GM21526 (cell line): ENCODE results near the gene P2RX1.

Source experiments
- ATAC-seq: cut with Tn5 transposase; IDR thresholded peaks from one replicate; pipeline ENCODE4 v1.9.1; 2021; ENCODE audit warnings: moderate library complexity; ENCODE audit not compliant: unreplicated experiment, low FRiP score

P2RX1 gene

DNA sequence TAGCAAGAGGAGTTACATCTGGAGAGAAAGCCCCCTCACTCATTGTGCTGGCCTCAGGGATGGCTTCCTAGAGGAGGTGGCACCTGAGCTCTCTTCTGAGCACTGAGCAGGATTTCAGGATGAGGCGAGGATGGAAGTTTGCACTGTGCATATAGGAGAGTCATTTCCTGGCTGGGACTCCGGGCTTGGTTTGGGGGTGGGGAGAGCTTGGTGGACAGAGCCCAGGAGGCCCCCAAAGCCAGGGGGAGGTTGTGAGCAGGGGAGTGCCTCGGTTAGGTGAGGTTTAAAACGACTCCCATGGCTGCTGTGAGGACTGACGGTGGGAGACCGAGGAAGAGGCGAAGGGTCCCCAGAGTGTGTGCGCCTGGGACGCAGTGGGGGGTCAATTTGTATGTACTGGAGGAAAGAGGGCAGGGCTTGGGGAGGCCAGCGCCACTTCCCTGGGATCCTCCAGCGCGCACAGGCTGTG lies 24.6 kb downstream of the P2RX1 start:
- ATAC-seq = no peak

GRCh38 chr17:3890878-3891219 lies 25.4 kb downstream of the P2RX1 start:
- no peak for ATAC-seq

DNA sequence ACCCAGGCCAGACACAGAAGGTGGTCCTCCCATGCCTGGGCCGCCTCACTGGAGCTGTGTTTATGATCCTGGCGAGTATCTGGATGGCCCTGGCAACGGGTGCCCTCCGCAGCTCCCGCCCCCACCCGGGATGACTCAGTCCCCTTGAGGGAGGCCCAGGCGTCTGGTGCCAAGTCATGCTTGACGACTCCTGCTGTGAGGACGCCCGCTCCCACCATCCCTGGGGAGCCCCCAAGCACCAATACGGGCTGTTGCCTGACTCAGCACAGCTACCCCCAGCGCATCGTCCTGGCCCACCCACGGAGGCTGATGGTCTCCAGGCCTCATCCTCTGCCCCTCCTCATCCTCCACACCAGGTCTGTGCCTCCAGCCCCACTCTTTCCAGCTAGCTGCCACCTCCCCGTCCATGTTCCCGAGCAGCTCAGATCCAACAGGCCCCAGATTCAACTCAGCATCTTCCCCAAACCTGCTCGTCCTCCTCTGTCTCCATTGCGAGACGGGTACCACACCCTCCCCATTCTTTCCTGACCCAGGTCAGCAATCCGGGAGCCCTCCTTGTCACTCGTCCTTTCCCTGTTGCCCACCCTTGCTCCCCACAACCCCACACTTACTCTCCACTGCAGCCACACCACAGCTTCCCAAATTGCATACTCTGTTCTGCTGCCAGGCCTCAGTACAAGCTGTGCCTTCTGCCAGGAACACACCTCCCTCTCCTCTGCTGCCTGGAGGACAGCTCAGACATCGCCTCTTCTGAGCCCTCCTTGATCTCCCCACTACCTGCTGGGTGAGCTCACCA lies 26.0 kb downstream of the P2RX1 start:
- ATAC-seq = no peak

DNA sequence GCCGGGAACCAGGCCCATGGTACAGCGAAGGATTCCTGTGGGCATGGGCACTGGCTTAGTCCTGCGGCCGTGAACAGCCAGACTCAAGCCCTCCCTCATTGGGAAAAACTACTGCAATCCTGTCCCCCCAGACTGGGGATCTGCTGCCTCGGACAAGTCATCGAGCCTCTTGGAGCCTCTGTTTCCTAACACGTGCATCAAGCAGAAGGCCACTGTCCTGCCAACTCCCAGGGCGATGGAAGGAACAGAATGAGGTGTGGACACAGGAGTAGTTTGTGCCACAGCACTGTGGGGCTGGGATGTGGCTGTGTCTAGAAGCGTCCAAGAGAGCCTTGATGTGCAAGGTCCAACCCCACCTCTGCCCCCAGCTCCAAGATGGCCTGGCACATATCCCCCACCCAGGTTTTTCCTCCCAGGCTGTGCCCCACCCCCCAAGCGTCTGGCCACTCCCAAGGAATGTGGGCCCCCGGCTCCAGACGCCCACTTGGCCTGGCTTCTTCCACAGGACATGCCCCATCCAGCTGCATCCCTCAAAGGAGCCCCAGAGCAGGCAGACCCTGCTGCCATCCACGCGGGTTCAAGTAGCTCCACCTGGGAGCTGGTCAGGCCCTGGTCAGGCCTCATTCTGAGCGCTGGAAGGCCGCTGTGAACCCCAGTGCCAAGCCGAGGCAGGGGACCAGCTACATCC lies 26.8 kb downstream of the P2RX1 start:
- ATAC-seq = no peak

DNA sequence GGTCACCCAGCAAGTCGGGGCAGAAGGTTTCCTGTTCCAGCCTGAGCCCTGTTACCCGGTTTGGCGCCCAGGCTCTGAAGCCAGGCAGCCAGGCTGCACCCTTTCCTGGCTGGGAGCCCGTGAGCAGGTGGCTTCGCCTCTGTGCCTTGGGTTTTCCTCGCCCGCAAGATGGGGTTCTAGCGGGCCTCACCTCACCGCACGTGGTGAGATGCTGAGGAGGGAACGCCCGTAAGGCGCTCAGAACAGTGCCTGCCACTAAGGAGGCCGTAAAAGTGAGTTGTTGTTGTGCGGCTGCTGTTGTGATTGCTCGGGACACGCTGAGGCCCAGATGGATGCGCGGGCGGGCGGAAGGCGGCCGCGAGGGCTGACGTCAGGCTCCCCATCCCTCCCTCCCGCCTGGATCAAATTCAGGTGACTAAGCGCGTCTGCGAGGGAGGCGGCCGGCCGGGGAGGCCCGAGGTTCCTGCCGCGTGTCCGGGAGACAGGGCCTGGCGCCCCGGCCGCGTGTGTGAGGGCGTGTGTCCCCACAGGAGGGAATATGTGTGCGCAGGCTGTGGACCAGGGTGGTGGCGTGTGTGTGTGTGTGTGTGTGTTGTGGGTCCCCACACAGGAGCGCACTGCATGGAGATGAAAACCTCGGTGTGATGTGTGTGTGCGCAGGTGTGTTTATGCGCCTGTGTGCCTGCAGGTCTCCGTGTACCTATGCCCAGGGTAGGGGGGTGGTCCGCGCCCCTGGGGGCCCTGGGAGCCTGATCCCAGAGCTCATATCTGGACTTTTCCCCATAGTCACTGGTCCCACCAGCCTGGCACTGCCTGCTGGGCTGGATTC lies 27.7 kb downstream of the P2RX1 start:
- ATAC-seq = no peak

DNA sequence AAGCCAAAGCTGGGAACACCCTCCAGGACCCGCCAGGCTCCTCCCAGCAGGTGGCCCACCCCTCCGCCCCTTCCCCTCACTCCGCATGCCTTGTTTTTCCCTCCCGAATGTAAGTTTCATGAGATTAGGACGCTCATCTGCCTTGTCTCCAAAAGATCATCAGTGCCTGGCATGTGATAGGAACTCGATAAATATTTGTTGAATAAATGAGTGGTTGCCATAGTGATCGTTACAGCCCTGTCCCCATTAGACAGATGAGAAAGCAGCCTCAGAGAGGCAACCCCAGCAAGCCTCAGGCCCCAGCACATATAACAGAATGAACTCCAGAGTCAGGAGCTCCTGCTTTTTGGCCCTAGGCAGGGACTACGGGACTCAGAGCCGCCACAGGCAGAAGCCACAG lies 28.5 kb downstream of the P2RX1 start:
- ATAC-seq = no peak

DNA sequence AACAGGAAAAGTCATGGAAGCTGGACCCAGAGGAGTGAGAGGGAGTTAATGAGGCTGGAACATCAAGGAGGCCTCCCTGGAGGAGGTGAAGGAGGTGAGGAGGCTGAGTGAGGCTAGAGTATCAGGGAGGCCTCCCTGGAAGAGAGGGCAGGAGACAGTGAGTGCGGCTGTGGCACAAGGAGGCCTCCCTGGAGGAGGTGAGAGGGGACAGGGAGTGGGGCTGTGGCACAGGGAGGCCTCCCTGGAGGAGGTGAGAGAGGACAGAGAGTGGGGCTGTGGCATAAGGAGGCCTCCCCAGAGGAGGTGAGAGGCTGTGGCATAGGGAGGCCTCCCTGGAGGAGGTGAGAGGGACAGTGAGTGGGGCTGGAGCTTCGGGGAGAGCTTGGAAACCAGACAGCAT lies 28.9 kb downstream of the P2RX1 start:
- ATAC-seq = no peak

DNA sequence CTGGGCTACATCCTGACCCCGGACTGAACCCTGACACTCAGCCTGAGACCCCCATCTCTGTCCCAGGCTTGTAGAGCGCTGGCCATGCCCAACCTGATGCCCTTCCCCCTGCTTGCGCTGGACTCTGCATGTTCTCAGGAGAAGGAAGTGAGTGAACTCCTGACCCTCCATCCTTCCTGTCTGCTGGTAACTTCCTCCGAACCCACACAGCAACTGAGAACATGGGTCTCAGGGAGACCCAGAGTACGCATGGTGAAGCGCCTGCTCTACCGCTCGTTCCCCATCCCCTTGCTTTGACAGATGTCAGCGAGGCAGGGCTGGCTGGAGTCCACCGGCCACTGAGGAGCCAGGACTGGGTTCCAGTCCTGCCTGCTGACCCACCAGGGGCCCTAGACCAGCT lies 29.5 kb downstream of the P2RX1 start:
- ATAC-seq = no peak

DNA sequence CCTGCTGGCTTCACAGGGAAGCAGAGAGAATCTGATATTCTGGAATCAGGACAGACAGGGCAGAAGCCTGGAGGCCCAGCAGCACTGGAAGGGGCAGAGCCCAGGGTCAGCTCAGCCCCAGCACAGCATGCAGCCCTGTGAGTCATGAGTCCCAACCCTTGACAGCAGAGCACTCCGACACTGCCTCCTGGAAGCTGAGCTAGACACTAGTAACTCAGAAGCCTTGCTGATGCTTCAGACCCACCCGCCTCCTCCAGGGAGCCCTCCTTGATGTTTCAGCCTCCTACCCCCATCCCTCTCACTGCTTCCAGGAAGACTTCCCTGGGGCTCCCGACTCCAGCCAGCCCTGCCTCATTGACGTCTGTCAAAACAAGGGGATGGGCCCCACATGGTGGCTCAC lies 30.3 kb downstream of the P2RX1 start:
- no peak for ATAC-seq

GRCh38 chr17:3885271-3885670 lies 31.0 kb downstream of the P2RX1 start:
- no peak for ATAC-seq

DNA sequence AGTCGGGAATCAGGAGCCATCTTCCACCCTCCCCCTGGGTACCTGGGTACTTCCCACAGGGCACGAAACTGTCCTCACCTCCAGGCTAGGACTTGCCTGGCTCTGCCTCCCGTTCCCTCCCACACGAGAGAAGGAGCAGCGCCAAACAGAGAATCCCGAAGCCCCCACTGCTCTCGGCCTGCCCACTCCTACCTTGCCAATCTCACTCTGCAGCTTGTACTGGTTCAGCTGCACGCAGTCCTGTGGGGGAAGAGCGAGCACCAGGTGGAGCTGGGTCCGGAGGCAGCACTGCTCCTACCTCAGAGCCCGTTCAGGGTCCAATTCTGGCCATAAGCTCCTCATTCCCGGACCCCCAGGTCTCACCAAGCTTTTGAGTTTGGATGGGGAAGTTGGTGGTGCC lies 32.1 kb downstream of the P2RX1 start:
- no peak for ATAC-seq

DNA sequence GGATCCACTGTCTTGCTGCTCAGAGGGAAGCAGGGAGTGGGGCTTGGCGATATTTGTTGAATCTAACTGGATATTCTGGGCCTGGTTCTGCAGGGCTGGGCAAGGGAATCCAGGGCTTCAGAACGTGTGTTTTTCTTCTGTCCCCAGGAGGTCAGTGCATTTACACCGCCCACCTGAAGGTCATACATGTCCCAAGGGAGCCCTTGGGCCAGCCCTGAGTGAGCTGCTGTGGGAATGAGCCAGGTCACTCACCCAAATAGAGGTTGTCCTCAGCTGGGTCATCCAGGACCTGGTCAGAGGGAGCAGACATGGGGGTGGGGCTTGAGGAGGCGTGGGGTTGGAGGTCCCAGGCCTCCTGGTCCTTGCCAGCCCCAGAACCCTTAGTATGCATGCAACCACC lies 34.0 kb downstream of the P2RX1 start:
- no peak for ATAC-seq

GRCh38 chr17:3880983-3881382 lies 35.3 kb downstream of the P2RX1 start:
- ATAC-seq = no peak

GRCh38 chr17:3879591-3880417 lies 36.5 kb downstream of the P2RX1 start:
- ATAC-seq = no peak

- no peak for ATAC-seq
Measured at GRCh38 chr17:3879186-3879585, 37.1 kb downstream of the P2RX1 start.

DNA sequence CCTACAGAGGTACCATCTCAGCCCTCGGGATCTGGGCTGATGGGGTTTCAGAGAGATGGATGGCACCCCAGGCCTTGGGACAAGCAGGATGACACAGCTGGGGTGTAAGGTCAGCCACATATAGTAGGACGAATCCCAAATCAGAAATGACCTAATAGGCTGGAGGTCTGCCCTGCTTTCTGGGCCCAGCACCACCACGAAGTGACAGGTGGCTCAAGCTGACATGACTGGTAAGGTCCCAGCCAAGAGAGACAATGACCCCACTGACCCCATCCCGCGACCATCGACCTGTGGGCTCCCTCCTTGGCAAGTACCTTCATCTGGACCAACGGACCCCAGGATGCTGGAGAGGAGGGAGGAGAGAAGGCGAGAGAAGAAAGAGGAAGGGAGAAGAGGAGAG lies 39.0 kb downstream of the P2RX1 start:
- ATAC-seq = no peak

DNA sequence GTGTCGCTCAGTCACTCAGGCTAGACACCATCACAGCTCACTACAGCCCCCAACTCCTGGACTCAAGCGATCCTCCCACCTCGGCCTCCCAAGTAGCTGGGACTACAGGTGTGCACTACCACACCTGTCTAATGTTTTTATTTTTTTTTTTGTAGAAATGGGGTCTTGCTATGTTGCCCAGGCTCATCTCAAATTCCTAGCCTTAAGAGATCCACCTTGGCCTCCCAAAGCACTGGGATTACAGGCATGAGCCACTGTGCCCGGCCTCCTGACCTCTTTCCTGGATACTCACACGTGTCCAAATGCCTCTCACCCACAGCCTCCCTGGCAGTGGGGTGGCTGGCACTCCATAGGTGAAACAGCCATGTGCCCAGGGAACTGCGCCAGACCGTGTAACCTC lies 40.9 kb downstream of the P2RX1 start:
- ATAC-seq = no peak

- ATAC-seq = no peak
Measured at GRCh38 chr17:3873862-3874261, 42.4 kb downstream of the P2RX1 start.

DNA sequence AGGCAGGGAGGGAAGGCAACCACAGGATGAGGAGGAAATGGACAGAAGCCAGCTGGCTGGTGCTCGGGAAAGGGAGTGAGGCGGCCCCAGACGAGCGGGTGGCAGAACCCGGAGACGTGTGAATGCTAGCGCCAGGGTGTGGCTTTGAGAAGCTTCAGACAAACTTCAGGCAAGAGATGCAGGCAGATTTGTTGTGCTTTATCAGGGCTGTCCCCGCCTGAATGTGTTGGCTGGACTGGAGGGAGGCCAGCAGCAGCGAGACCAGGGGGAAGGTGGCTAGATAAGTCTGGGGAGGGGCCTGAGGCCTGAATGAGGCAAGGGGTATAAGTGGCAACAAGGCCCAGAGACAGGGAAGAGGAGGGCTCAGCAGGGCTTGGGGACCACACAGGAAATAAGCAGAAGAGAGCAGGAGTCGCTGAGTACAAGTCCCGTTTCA lies 45.4 kb downstream of the P2RX1 start:
- no peak for ATAC-seq

DNA sequence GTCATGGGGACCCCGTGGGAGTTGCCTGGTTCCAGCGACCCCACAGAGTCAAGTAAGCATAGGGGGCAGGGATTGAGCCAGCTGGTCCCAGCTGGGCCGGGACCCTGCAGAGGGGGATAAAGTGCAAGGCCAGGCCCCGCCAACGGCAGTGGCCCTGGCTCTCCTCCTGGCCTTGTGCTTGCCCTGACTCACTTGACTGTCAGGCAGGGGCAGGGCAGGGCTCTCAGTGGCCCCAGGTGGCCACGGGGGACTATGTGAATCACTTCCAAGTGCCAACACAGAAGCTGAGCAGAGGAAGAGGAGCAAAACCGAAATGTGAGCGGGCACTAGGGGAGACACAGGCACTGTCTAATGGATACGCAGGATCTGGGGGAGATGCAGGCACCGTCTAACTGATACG lies 48.7 kb downstream of the P2RX1 start:
- no peak for ATAC-seq
